Measurements from ENCODE around the gene SEC14L3. TPM values are rescaled to one million over a fixed set of nuclear protein-coding genes. Genes with fewer than 3 reads are reported as not detected.

The SEC14L3 gene
- total RNA-seq, 4 donors from 2014 or later = not detected

DNA sequence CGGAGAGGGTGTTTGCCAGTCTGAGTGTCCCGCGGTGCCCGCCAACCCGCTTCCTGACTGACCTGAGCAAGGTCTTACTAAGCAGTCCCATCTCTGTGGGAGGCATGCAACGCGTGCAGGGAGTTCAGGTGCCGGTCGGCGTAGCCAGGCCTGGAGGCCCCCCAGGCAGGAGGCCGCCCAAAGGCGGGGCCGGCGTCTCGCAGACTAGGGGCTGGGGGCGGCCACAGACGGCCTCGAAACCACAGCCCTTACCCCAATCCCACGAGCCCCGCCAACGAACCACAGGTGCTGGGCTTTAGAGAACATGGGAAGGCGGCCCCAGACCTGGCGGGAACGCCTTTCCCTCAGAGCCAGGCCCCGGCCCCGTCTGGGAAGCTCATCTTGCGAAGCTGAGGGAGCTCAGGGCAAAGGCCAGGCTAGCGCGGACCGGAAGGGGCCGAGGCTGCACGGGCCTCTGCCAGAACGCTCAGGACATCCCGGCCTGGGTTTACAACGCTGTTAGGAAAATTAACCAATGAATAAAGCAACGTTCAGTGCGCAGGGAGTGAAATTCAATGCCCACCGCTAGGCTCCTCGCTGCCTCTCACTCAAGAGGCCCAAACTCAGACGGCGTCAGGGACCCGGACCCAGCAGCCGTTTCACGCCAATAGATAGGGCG is 48.4 kb downstream of the SEC14L3 start:
- TF ChIP-seq, protein P1, sequence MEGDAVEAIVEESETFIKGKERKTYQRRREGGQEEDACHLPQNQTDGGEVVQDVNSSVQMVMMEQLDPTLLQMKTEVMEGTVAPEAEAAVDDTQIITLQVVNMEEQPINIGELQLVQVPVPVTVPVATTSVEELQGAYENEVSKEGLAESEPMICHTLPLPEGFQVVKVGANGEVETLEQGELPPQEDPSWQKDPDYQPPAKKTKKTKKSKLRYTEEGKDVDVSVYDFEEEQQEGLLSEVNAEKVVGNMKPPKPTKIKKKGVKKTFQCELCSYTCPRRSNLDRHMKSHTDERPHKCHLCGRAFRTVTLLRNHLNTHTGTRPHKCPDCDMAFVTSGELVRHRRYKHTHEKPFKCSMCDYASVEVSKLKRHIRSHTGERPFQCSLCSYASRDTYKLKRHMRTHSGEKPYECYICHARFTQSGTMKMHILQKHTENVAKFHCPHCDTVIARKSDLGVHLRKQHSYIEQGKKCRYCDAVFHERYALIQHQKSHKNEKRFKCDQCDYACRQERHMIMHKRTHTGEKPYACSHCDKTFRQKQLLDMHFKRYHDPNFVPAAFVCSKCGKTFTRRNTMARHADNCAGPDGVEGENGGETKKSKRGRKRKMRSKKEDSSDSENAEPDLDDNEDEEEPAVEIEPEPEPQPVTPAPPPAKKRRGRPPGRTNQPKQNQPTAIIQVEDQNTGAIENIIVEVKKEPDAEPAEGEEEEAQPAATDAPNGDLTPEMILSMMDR (IDR thresholded peaks at IDR 0.05) = no peak
- no peak for DNase-seq (ENCODE audit: low spot score)
- ATAC-seq (ENCODE audit: low FRiP score) = peak; percentile 30

DNA sequence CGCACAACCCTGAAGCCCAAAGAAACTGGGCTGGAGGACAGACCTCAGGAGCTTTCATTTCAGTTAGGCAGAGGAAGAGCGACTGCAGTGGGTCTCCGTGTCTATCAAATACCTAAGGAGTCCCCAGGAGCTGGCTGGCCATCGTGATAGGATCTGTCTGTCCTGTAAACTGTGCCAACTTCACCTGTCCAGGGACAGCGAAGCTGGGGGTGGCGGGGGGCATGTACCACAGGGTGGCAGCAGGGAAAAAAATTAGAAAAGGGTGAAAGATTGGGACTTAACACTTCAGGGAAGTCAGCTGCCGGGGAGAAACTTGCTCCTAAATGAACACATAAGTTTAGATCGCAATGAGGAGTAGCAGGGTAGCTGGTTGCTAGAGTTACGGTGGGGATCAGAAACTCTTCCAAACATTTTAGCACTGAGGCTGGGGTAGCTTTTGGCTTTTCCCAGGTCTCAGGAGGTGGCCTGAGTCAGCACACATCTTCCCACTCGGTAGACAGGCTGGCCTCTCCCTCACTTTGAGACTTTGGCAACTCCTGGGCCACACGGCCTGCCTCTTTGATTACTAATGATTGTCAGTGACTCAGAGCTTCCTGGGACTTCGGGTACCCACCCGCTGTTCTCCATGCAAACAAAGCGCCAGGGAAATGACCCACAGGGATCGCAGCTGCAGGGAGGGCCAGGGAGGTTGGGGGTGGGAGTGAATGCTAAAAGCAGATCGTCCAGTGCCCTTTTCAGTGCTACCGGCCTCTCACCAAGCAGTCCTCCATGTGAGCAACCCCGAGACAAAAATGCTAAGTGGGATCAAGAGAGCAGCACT is 49.1 kb downstream of the SEC14L3 start:
- ATAC-seq (ENCODE audit: low FRiP score) (peak; percentile 63), DNase-seq (ENCODE audit: low spot score) (peak; percentile 61)
- TF ChIP-seq, protein P1 (IDR thresholded peaks at IDR 0.05) = no peak

DNA sequence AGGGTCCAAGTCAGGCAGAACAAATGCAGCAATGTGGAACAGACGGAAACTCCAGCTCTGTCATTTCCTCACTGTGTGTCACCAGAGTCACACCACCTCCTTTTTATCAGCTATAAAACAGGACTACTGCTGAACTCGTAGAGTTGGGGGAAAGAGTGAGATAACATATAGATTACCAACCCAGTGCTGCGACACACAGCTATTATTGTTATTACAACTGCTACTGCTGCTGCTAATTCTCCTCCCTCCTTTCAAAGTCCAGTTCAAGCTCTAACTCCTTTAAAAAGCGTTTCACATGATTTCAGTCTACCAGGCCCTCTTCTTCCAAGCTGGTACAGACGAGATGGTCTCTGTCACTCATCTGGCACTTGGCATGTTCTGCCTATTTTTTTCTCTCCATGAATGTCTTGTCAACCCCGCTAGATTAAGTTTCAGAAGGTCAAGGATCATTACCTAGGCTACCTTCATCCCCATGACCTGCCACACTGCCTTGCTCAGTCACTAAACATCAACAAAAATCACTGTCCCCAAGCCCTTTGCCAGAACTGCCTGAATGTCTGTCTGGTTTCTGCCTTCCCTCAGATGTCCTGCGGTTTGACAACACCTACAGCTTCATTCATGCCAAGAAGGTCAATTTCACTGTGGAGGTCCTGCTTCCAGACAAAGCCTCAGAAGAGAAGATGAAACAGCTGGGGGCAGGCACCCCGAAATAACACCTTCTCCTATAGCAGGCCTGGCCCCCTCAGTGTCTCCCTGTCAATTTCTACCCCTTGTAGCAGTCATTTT is 49.9 kb downstream of the SEC14L3 start:
- no peak for ATAC-seq (ENCODE audit: low FRiP score)
- TF ChIP-seq, protein P1 (IDR thresholded peaks at IDR 0.05) = no peak
- DNase-seq (ENCODE audit: low spot score) = no peak

DNA sequence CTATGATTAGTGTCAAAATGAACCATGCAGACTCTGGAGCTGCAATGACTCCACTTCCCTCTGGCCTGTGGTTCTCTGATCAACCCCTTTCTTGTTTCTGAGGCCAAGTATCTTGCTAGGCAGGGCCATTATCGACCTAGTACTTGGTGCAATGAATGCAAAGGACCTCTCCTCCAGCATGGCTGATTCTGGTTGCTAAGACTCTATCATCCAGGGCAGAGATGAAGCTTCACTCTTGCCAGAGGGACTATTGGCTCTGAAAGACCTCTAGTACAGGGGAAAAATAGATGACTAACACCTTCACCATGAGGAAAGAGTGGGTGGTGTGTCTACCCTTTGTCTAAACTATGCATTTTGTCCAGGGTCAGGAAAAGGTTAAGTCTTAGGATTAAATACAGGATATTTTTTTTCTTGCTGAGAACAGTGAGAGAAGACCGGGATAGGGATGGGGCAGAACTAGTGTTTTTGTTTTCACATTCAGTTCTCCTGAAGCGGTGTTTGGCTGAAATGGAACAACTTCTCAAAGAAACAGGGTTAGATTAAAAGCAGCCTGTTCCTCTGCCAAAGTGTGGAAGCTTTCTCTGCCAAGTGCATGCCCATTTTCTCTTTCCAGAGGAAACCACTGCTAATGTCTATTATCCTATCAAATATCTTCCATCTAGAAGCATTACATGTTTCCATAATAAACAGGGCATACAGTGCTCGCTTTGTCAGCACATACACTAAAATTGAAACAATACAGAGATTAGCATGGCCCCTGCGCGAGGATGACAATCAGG is 51.3 kb downstream of the SEC14L3 start:
- TF ChIP-seq, protein P1 (IDR thresholded peaks at IDR 0.05) = no peak
- DNase-seq (ENCODE audit: low spot score) = no peak
- no peak for ATAC-seq (ENCODE audit: low FRiP score)

DNA sequence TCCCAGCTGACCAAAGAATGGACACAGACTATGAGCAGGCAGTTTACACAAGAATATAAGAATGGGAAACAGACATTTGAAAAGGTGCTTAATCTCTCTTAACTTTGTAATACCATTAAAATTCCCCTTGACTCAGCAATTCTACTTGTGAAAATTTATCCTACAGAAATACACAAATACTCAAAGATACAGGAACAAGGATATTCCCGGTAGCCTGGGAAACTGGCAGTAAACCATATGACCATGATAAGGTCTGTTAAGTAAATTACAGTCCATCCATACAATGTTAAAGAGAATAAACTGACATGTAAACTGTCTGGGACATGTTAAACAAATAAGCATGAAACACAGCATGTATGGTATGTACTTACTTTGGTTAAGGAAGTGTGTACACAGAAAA is 55.0 kb downstream of the SEC14L3 start:
- DNase-seq (ENCODE audit: low spot score) (no peak), ATAC-seq (ENCODE audit: low FRiP score) (no peak)
- TF ChIP-seq, protein P1 (IDR thresholded peaks at IDR 0.05) = no peak

DNA sequence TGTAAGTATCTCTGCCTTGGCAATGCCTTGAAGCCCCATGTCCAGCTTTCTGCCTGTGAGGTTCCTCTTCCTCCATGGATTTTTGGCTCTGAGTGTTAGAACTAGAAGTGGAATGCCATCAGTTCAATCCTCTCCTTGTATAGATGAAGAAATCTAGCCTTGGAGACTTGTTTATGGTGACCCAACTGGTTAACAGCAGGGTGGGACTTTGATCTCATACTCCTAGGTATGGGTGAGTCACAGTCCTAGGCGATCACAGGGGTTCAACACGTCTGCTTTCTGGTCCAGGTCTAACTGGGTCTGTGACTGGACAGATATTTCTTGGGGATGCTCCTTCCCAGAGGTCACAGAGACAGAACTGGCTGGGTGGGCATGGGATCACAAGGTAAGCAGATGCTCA is 55.4 kb downstream of the SEC14L3 start:
- TF ChIP-seq, protein P1 (IDR thresholded peaks at IDR 0.05) = no peak
- ATAC-seq (ENCODE audit: low FRiP score) (no peak), DNase-seq (ENCODE audit: low spot score) (no peak)

Data from omental fat pad (tissue), 4 donors.